Activated naive CD8-positive, alpha-beta T cell (primary cell): Measurements from ENCODE around the gene CELA3B.
A peak's percentile ranks its signal among the peaks of the same experiment; 100 is the strongest.
"Not testable (repeated sequence)": the region's sequence is repeated elsewhere in the genome, so short reads cannot be mapped to it uniquely, and the experiment has no call there.

Source experiments
- H3K27ac Mint-ChIP-seq: one replicate; pipeline ENCODE4 v1.8.0; 2021; ENCODE audit warnings: mixed read lengths
- H3K27me3 Mint-ChIP-seq: one replicate; pipeline ENCODE4 v1.8.0; 2021; ENCODE audit warnings: mixed read lengths
- H3K36me3 Mint-ChIP-seq: one replicate; pipeline ENCODE4 v1.8.0; 2021; ENCODE audit warnings: mixed read lengths
- H3K4me1 Mint-ChIP-seq: one replicate; pipeline ENCODE4 v1.8.0; 2021; ENCODE audit warnings: low read depth, mixed read lengths
- H3K4me3 Mint-ChIP-seq: one replicate; pipeline ENCODE4 v1.8.0; 2021; ENCODE audit warnings: mild to moderate bottlenecking, mixed read lengths
- H3K9me3 Mint-ChIP-seq: one replicate; pipeline ENCODE4 v1.8.0; 2021; ENCODE audit warnings: low read depth, mixed read lengths

Gene CELA3B

GRCh38 chr1:21976703-21977239, at the start of gene CELA3B:
TSS of gene CELA3B (plus strand) at chr1:21977022. CDS start at chr1:21977040, 18 bp downstream.
- H3K4me3 Mint-ChIP-seq = not testable (repeated sequence)

GRCh38 chr1:21927533-21928237, 49.1 kb upstream of the CELA3B start:
- Mint-ChIP-seq H3K27me3 (no peaks in the 10 kb centered on the region), H3K4me1 (peaks cover 3% of the 10 kb centered on the region), H3K9me3 (no peaks in the 10 kb centered on the region), H3K27ac (no peak overlapping the region), H3K36me3 (no peaks in the 10 kb centered on the region), H3K4me3 (no peak overlapping the region)

More at GRCh38 chr1:21976703-21977239, at the start of gene CELA3B:
- H3K36me3 Mint-ChIP-seq, H3K27me3 Mint-ChIP-seq, H3K4me1 Mint-ChIP-seq, H3K27ac Mint-ChIP-seq, H3K9me3 Mint-ChIP-seq: not testable (repeated sequence)

- no peak overlapping the region for H3K4me3 Mint-ChIP-seq
- H3K27me3 Mint-ChIP-seq = no peaks in the 10 kb centered on the region
- H3K4me1 Mint-ChIP-seq = peaks cover 9% of the 10 kb centered on the region
- no peak overlapping the region for H3K27ac Mint-ChIP-seq
- H3K36me3 Mint-ChIP-seq = no peaks in the 10 kb centered on the region
- no peaks in the 10 kb centered on the region for H3K9me3 Mint-ChIP-seq
Observed at GRCh38 chr1:21930080-21930571, 46.7 kb upstream of the CELA3B start.

GRCh38 chr1:21930629-21931170, 46.1 kb upstream of the CELA3B start:
- H3K4me1 Mint-ChIP-seq = peaks cover 13% of the 10 kb centered on the region
- H3K27me3 Mint-ChIP-seq = no peaks in the 10 kb centered on the region
- no peaks in the 10 kb centered on the region for H3K9me3 Mint-ChIP-seq
- H3K4me3 Mint-ChIP-seq = no peak overlapping the region
- no peak overlapping the region for H3K27ac Mint-ChIP-seq
- no peaks in the 10 kb centered on the region for H3K36me3 Mint-ChIP-seq

- Mint-ChIP-seq H3K4me3 (no peak overlapping the region), H3K27ac (no peak overlapping the region), H3K36me3 (no peaks in the 10 kb centered on the region), H3K4me1 (peaks cover 14% of the 10 kb centered on the region), H3K9me3 (no peaks in the 10 kb centered on the region), H3K27me3 (no peaks in the 10 kb centered on the region)
Observed at GRCh38 chr1:21931171-21932093, 45.4 kb upstream of the CELA3B start.

- Mint-ChIP-seq H3K27me3 (no peaks in the 10 kb centered on the region), H3K36me3 (no peaks in the 10 kb centered on the region), H3K4me1 (peaks cover 16% of the 10 kb centered on the region)
Observed at GRCh38 chr1:21932127-21932526, 44.7 kb upstream of the CELA3B start.

GRCh38 chr1:21933397-21934248, 43.2 kb upstream of the CELA3B start:
- H3K27me3 Mint-ChIP-seq = no peaks in the 10 kb centered on the region
- H3K4me1 Mint-ChIP-seq = peaks cover 22% of the 10 kb centered on the region
- no peaks in the 10 kb centered on the region for H3K9me3 Mint-ChIP-seq
- no peak overlapping the region for H3K27ac Mint-ChIP-seq
- H3K4me3 Mint-ChIP-seq = peak overlapping the region; percentile 6
- H3K36me3 Mint-ChIP-seq = no peaks in the 10 kb centered on the region

More at GRCh38 chr1:21932127-21932526, 44.7 kb upstream of the CELA3B start:
- no peaks in the 10 kb centered on the region for H3K9me3 Mint-ChIP-seq
- H3K4me3 Mint-ChIP-seq = no peak overlapping the region
- no peak overlapping the region for H3K27ac Mint-ChIP-seq

GRCh38 chr1:21935393-21935804, 41.4 kb upstream of the CELA3B start:
- peaks cover 23% of the 10 kb centered on the region for H3K4me1 Mint-ChIP-seq
- no peaks in the 10 kb centered on the region for H3K27me3 Mint-ChIP-seq
- peak overlapping the region; percentile 62 for H3K4me3 Mint-ChIP-seq
- no peaks in the 10 kb centered on the region for H3K9me3 Mint-ChIP-seq
- H3K36me3 Mint-ChIP-seq = no peaks in the 10 kb centered on the region
- no peak overlapping the region for H3K27ac Mint-ChIP-seq

- Mint-ChIP-seq H3K36me3 (no peaks in the 10 kb centered on the region), H3K4me1 (peaks cover 23% of the 10 kb centered on the region), H3K9me3 (no peaks in the 10 kb centered on the region), H3K27ac (no peak overlapping the region), H3K27me3 (no peaks in the 10 kb centered on the region), H3K4me3 (peak overlapping the region; percentile 77)
Observed at GRCh38 chr1:21935891-21936365, 40.9 kb upstream of the CELA3B start.

- peak overlapping the region; percentile 77 for H3K4me3 Mint-ChIP-seq
- H3K36me3 Mint-ChIP-seq = no peaks in the 10 kb centered on the region
- no peak overlapping the region for H3K27ac Mint-ChIP-seq
- H3K27me3 Mint-ChIP-seq = no peaks in the 10 kb centered on the region
- H3K4me1 Mint-ChIP-seq = peaks cover 23% of the 10 kb centered on the region
- no peaks in the 10 kb centered on the region for H3K9me3 Mint-ChIP-seq
Observed at GRCh38 chr1:21936366-21937031, 40.3 kb upstream of the CELA3B start.

- Mint-ChIP-seq H3K4me1 (peaks cover 23% of the 10 kb centered on the region), H3K27ac (peak within 1 kb of the TSS; percentile 41), H3K9me3 (no peaks in the 10 kb centered on the region), H3K36me3 (no peaks in the 10 kb centered on the region), H3K27me3 (no peaks in the 10 kb centered on the region), H3K4me3 (peak within 1 kb of the TSS; percentile 92)
Observed at GRCh38 chr1:21937034-21937371, 39.8 kb upstream of the CELA3B start, which contains the start of gene HSPG2. TSS of gene HSPG2 (minus strand) at chr1:21937310. CDS start at chr1:21937217, 93 bp downstream.

GRCh38 chr1:21937372-21938121, 39.3 kb upstream of the CELA3B start:
- no peaks in the 10 kb centered on the region for H3K36me3 Mint-ChIP-seq
- H3K4me1 Mint-ChIP-seq = peaks cover 20% of the 10 kb centered on the region
- H3K9me3 Mint-ChIP-seq = no peaks in the 10 kb centered on the region
- H3K4me3 Mint-ChIP-seq = peak overlapping the region; percentile 92
- no peaks in the 10 kb centered on the region for H3K27me3 Mint-ChIP-seq
- H3K27ac Mint-ChIP-seq = peak overlapping the region; percentile 41
